MM.1S (cell line): ENCODE data around the gene APOA1.

Experiments
- EZH2 ChIP-seq: fragments of 300-600 bp; sonication (generic); optimal IDR thresholded peaks from 2 replicates; pipeline ENCODE3; 2017; ENCODE audit warnings: low read depth, mild to moderate bottlenecking, antibody characterized with exemption, low read length, mixed read lengths
- TF ChIP-seq, protein P1 (sequence below): fragments of 300-600 bp; sonication (generic); IDR thresholded peaks from 2 replicates; pipeline ENCODE4 v1.5.1; 2016; ENCODE audit warnings: antibody characterized with exemption, low read length, mixed read lengths

DNA sequence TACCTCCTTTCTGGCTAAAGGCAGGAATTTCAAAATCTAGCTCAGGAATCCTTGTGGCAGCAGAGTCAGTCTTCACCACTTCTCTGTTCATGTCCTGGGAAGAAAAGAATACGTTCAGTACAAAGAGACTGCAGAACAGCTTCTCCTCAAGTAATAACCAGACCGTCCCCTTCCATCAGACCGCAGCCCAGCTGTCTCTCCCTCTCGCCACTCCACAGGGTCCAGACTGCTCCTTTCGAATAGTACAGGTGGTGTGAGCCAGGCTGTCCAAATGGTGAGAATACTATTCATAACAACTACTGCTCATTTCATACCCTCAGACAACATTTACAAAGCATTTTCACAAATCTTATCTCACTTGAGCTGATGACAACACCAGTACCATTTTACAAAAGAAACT is 50.5 kb downstream of the APOA1 start:
- TF ChIP-seq, protein P1, sequence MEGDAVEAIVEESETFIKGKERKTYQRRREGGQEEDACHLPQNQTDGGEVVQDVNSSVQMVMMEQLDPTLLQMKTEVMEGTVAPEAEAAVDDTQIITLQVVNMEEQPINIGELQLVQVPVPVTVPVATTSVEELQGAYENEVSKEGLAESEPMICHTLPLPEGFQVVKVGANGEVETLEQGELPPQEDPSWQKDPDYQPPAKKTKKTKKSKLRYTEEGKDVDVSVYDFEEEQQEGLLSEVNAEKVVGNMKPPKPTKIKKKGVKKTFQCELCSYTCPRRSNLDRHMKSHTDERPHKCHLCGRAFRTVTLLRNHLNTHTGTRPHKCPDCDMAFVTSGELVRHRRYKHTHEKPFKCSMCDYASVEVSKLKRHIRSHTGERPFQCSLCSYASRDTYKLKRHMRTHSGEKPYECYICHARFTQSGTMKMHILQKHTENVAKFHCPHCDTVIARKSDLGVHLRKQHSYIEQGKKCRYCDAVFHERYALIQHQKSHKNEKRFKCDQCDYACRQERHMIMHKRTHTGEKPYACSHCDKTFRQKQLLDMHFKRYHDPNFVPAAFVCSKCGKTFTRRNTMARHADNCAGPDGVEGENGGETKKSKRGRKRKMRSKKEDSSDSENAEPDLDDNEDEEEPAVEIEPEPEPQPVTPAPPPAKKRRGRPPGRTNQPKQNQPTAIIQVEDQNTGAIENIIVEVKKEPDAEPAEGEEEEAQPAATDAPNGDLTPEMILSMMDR, result no peak
- TF ChIP-seq EZH2, result no peak
